ENCODE results near the gene SNTG2. TPM values are rescaled to one million over a fixed set of nuclear protein-coding genes. Genes with fewer than 3 reads are reported as not detected.

SNTG2 gene
- total RNA-seq, 1 donor from 2014 or later = 0.47 TPM

DNA sequence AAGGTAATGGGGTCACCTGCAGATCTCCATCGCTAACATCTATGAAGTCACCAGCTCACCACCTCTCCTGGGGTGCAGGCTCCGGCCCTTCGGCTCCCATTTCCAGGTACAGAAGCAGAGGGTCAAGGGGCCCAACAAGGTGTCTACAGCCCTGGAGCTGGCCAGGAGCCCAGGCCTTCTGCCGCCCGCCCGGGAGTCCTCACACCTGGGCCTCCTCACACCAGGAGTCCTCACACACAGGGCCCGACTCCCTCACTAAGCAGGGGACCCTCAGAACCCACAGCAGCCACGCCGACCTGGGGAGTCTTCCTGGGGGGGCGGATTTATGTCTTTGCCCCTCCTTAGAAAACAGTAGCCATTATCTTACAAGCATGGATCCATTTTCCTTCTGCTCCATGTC is 419.3 kb downstream of the SNTG2 start:
- DNase-seq (ENCODE audit: low read depth, low spot score) = no peak
- H3K9me3 Mint-ChIP-seq = peaks cover 2% of the 10 kb centered on the region
- TF ChIP-seq, protein P1, sequence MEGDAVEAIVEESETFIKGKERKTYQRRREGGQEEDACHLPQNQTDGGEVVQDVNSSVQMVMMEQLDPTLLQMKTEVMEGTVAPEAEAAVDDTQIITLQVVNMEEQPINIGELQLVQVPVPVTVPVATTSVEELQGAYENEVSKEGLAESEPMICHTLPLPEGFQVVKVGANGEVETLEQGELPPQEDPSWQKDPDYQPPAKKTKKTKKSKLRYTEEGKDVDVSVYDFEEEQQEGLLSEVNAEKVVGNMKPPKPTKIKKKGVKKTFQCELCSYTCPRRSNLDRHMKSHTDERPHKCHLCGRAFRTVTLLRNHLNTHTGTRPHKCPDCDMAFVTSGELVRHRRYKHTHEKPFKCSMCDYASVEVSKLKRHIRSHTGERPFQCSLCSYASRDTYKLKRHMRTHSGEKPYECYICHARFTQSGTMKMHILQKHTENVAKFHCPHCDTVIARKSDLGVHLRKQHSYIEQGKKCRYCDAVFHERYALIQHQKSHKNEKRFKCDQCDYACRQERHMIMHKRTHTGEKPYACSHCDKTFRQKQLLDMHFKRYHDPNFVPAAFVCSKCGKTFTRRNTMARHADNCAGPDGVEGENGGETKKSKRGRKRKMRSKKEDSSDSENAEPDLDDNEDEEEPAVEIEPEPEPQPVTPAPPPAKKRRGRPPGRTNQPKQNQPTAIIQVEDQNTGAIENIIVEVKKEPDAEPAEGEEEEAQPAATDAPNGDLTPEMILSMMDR (conservative IDR thresholded peaks at IDR 0.05) = no peak
- no peak overlapping the region for H3K4me3 Mint-ChIP-seq
- no peaks in the 10 kb centered on the region for H3K4me1 Mint-ChIP-seq
- no peak overlapping the region for H3K27ac Mint-ChIP-seq (ENCODE audit: unreplicated experiment)
- no peaks in the 10 kb centered on the region for H3K36me3 Mint-ChIP-seq (ENCODE audit: low read depth)
- no peaks in the 10 kb centered on the region for H3K27me3 Mint-ChIP-seq (ENCODE audit: low read depth)

DNA sequence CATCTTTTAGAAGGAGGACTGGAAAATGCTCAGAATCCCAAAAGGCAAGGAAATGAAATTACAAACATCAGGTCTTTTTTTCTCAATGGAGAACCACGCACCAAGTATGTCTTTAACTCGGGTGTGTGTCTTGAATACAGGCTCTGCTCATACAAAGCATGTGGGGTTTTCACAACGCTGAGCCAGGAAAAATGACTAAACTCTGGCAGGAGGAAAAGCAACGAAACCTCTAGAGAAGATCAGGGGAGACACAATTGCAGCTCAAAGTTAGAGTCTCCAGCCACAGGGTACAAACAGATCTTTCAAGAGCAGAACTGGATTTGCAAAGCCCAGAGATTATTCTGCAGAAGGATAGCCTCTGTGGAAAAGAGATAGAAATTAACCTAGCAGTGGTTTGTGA is 419.8 kb downstream of the SNTG2 start:
- Mint-ChIP-seq H3K27ac (ENCODE audit: unreplicated experiment) (no peak overlapping the region), H3K9me3 (no peaks in the 10 kb centered on the region), H3K36me3 (ENCODE audit: low read depth) (no peaks in the 10 kb centered on the region), H3K4me1 (no peaks in the 10 kb centered on the region), H3K27me3 (ENCODE audit: low read depth) (no peaks in the 10 kb centered on the region), H3K4me3 (no peak overlapping the region)
- DNase-seq (ENCODE audit: low read depth, low spot score) = no peak
- TF ChIP-seq, protein P1 (conservative IDR thresholded peaks at IDR 0.05) = no peak

DNA sequence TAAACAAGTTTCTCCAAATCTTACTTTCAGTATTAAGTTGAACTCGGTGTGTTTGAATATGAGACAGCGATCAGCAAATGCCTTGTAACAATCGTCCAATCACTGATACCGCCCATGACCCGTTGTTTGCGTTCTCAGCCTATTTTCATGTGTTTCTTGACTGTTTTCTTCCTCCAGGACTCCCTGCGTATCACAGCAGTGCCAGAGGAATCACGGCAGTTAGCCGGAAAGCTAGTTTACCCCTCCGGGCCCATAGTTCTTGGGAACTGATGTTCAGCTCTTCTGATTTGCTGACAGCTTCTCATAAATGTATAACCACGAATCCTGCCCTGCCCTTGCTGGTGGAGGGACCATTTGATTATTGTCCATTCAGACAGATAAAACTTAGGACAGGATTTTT is 420.4 kb downstream of the SNTG2 start:
- no peak overlapping the region for H3K4me3 Mint-ChIP-seq
- DNase-seq (ENCODE audit: low read depth, low spot score) = no peak
- no peaks in the 10 kb centered on the region for H3K4me1 Mint-ChIP-seq
- no peaks in the 10 kb centered on the region for H3K36me3 Mint-ChIP-seq (ENCODE audit: low read depth)
- no peaks in the 10 kb centered on the region for H3K9me3 Mint-ChIP-seq
- H3K27me3 Mint-ChIP-seq (ENCODE audit: low read depth) = no peaks in the 10 kb centered on the region
- TF ChIP-seq, protein P1 (conservative IDR thresholded peaks at IDR 0.05) = no peak
- H3K27ac Mint-ChIP-seq (ENCODE audit: unreplicated experiment) = peak overlapping the region; percentile 87

DNA sequence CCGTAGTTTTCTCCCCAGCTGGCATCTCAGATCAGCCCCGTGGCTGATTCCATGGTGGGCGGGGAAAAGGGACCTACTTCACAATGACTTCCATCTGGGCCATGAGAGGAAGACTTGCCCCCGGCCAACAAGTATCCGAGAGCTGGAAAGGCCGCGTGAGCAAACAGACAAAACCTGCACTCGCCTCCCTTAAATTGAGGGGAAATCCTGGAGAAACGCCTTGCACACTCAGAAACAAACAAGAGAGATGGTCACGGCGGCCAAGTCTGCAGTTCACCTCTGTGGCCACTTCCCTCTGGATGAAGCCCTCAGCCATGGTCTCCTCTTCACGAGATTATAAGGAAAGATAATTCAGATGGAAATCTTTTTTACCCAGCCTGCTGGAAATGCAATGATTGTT is 423.2 kb downstream of the SNTG2 start:
- Mint-ChIP-seq H3K4me1 (no peaks in the 10 kb centered on the region), H3K27ac (ENCODE audit: unreplicated experiment) (no peak overlapping the region), H3K27me3 (ENCODE audit: low read depth) (no peaks in the 10 kb centered on the region), H3K36me3 (ENCODE audit: low read depth) (no peaks in the 10 kb centered on the region), H3K9me3 (no peaks in the 10 kb centered on the region), H3K4me3 (no peak overlapping the region)
- no peak for DNase-seq (ENCODE audit: low read depth, low spot score)
- TF ChIP-seq, protein P1 (conservative IDR thresholded peaks at IDR 0.05) = no peak

DNA sequence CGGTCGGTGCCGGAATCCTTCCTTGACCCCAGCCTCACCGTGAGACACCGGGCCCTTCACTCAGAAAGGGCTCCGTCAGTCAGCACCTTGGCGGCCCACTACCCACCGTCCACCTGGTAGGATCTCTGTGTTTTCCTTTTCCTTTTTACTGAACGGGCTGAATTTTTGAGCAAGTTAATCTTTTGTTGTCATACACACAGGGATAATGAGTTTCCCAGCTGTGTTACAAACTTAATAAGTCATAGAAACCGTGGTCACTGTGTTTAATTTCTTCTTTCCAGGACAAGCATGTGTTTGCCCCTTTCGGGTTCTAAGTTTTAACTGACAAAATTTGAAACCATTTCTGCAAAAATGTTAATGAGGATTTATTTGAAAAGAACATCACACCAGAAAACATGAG is 423.6 kb downstream of the SNTG2 start:
- TF ChIP-seq, protein P1 (conservative IDR thresholded peaks at IDR 0.05) = no peak
- H3K4me3 Mint-ChIP-seq = no peak overlapping the region
- no peaks in the 10 kb centered on the region for H3K9me3 Mint-ChIP-seq
- no peaks in the 10 kb centered on the region for H3K4me1 Mint-ChIP-seq
- H3K36me3 Mint-ChIP-seq (ENCODE audit: low read depth) = no peaks in the 10 kb centered on the region
- DNase-seq (ENCODE audit: low read depth, low spot score) = no peak
- no peak overlapping the region for H3K27ac Mint-ChIP-seq (ENCODE audit: unreplicated experiment)
- H3K27me3 Mint-ChIP-seq (ENCODE audit: low read depth) = no peaks in the 10 kb centered on the region

DNA sequence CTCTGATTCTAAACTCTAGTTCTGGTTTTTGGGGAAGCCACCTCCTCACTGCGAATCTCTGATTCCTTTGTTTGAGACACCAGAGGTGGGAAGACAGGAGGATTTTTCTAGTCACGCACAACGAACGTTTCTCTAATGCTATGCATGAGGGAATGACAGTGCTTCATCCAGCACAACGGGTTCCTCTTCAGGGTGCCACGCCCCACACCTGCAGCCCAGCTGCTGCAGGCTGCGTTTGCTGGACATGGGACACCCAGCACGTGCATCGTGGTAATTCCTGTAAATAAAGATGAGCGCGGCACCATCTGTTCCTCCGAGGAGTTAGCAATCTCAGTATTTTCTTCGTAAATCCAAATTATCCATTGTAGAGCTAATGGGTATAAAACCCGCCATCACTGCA is 425.1 kb downstream of the SNTG2 start:
- Mint-ChIP-seq H3K4me1 (no peaks in the 10 kb centered on the region), H3K9me3 (no peaks in the 10 kb centered on the region), H3K36me3 (ENCODE audit: low read depth) (no peaks in the 10 kb centered on the region), H3K27me3 (ENCODE audit: low read depth) (no peaks in the 10 kb centered on the region), H3K4me3 (no peak overlapping the region), H3K27ac (ENCODE audit: unreplicated experiment) (no peak overlapping the region)
- TF ChIP-seq, protein P1 (conservative IDR thresholded peaks at IDR 0.05) = no peak
- no peak for DNase-seq (ENCODE audit: low read depth, low spot score)
